Measurements from ENCODE around the gene MIF. TPM values are rescaled to one million over a fixed set of nuclear protein-coding genes. Genes with fewer than 3 reads are reported as not detected.
"Not testable (repeated sequence)": the region's sequence is repeated elsewhere in the genome, so short reads cannot be mapped to it uniquely, and the experiment has no call there.

The MIF gene
- 875 and 977 TPM in 2 replicates for total RNA-seq (2014; rRNA removed; shearing (Covaris generic))

DNA sequence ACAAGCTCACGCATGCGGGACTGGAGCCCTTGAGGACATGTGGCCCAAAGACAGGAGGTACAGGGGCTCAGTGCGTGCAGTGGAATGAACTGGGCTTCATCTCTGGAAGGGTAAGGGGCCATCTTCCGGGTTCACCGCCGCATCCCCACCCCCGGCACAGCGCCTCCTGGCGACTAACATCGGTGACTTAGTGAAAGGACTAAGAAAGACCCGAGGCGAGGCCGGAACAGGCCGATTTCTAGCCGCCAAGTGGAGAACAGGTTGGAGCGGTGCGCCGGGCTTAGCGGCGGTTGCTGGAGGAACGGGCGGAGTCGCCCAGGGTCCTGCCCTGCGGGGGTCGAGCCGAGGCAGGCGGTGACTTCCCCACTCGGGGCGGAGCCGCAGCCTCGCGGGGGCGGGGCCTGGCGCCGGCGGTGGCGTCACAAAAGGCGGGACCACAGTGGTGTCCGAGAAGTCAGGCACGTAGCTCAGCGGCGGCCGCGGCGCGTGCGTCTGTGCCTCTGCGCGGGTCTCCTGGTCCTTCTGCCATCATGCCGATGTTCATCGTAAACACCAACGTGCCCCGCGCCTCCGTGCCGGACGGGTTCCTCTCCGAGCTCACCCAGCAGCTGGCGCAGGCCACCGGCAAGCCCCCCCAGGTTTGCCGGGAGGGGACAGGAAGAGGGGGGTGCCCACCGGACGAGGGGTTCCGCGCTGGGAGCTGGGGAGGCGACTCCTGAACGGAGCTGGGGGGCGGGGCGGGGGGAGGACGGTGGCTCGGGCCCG is at the start of gene MIF:
MIF (plus strand) TSS at position 439 of the 765 bp plus-strand sequence; CDS start at position 531, 92 bp downstream.
- DNase-seq (ENCODE audit: low spot score) = peak; percentile 89

DNA sequence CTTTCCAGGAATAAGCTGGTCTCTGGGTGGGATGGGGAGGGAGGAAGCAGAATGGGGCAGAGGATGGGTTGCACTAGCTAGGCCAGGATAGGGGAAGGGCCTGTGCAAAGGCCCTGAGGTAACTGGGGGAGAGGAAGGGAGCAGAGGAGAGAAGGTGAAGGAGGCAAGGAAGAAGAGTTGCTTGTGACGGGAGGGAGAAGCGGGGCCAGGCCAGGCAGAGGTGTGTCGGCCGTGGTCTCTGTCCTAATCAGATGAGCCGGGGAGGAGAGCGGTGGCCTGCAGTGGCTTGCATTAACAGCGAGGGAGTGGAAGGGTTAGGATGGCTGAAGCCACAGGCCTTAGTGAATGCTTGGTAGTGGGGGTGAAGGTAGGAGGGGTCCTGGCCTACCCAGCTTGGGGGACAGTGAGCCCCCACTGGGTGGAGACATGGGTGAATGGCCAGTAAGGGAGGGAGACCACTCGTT is 49.4 kb upstream of the MIF start:
- DNase-seq (ENCODE audit: low spot score) = no peak

DNA sequence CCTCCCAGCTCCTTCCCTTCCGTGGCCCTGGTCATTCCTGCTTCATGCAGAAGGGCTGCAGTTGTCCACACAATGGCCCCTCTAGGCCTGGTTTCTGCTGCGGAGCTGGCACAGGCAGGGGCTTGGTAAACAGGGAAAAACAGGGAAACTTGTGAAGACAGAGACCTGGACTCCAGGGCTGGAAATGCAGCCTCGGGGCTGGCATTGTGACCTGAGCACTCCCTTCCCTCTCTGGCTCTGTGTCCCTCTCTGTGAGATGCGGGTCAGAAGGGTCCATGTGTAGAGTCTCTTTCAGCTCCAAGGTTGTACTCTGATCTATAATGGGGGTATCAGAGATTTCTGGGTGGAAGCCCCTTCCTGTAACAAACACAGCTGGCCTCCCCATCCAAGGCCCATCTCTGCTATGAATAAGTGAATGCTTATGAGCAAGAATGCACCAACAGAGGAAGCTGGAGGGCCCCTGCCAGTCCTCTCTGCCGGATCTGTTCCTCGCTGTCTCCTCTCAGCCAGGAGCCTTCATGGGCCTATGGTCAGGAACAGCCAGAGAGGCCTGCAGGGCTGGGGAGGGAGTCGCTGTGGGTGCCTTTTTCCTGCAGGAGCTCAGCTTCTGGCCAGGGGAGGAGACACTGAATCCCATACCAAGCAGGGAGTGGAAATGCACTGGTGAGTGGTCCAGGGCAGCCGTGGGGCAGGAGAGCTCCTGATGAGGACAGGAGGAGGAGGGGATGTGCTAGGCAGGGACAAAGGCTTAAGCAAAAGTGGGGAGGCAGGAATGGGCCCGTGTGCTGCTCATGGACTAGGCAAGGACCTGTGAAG is 48.7 kb upstream of the MIF start:
- DNase-seq (ENCODE audit: low spot score) = no peak

DNA sequence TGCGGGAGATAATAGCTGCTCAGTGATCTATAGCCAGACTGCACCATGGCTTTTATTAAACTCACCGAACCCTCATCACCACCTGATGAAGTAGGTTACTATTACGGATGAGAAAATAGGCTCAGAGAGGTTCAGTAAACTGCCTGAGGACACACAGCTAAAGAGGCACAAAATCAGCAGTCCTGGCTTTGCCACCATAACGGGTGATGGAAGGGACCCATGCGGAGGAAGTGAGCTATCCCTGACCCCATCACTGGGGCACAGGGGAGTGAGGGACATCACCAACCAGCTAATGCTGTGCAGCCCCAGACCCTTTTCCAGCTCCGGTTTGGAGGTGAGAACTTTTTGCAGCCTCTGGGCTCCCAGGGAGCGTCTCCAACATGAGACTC is 48.1 kb upstream of the MIF start:
- no peak for DNase-seq (ENCODE audit: low spot score)

DNA sequence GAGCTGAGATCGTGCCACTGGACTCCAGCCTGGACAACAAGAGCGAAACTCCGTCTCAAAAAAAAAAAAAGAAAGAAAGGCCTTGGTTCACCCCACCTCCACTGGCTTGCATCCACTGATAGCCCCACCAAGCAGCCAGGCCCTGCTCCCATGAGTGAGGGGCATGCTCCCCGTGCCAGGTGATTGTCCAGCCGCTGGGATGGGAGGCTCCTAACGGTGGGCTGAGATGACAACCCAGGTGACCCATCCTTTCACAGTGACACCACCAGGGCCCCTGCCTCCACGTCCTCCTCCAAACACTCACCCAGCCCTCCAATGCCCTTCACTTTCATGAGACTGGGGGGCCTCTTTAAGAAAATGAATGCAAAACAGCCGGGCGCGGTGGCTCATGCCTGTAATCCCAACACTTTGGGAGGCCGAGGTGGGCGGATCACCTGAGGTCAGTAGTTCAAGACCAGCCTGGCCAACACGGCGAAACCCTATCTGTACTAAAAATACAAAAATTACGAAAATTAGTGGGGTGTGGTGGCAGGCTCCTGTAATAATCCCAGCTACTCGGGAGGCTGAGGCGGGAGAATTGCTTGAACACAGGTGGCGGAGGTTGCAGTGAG is 46.8 kb upstream of the MIF start:
- DNase-seq (ENCODE audit: low spot score) = no peak

DNA sequence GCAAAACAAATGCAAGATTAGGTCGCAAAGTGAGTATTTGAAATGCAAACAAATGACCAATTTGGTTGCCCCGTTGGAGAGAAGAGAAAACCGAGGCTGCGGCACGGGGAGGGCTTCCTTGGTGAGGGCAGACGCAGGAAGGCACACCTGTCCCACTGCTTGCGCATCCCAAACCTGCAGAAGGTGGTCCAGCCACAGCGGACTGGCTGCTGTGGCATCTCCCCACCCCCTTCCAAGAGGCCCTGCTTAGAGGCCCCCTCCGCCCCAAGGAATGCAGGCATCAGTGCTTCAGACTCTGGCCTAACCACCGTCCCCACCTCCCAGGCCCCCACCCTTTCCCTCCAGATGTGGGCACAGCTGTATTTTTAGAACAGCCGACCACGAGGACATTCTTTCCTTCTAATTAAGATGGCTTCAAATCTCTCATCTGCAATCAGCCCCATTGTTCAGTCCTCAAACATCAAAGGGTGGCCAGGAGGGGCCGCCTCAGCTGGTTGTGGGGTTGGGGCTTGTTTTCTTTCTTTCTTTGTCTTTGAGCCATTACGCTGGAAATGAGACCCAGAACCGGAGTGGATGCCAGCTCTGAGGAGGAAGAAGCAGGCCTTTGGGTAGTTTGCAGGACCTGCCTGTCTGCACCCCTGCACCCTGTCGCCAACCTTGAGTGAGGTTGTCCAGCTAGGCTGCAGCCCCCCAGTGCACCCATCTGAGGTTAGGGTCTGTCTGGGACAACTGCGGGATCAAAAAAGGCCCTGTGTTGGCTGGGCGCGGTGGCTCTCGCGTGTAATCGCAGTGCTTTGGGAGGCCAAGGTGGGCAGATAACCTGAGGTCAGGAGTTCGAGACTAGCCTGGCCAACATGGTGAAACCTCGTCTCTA is 46.0 kb upstream of the MIF start:
- DNase-seq (ENCODE audit: low spot score) = no peak

DNA sequence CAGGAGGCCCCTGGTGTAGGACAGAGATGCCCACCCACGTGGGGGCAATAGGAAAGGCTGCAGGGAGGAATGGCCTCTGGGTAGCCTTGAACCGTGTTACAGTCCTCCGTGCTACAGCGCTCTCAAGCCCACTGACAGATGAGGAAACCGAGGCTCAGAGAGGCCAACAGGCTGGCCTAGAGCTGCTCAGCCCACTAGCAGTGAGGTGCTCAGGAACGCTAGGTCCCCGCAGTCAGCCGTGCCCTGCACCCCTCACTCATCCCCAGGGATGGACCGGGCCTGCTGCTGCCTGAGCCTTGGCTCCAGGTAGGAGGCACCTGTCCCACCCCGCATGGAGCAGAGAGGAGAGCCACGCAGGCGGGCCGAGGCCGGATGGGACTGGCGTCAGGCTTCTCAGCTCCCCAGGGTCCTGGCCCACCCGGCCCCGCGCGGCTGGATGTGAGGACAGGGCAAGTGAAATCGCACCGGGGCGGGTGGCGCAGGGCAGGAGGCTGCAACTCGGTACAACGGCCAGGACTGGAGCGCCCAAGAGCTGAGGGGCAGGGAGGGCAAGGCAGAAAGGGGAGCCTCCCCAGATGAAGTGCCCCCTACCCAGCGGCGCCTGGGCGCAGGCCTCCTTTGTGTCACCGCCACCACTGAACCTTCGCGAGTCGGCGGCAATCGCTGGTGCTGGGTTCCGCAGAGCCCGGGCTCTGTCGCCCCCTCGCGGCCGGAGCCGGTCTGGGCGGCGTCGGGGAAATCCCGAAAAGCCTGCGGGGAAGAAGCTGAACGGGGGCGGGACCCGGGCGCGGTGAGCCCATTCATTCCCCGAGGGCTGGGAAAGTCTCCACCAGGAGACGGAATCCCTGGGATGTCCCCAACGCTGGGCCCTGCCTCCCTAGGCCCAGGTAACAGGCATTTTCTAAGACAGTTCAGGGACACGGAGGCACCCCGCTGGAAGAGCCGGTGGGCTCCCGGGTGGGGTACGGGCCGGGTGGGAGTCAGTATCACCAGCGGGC is 44.9 kb upstream of the MIF start:
- DNase-seq (ENCODE audit: low spot score) = peak; percentile 64

DNA sequence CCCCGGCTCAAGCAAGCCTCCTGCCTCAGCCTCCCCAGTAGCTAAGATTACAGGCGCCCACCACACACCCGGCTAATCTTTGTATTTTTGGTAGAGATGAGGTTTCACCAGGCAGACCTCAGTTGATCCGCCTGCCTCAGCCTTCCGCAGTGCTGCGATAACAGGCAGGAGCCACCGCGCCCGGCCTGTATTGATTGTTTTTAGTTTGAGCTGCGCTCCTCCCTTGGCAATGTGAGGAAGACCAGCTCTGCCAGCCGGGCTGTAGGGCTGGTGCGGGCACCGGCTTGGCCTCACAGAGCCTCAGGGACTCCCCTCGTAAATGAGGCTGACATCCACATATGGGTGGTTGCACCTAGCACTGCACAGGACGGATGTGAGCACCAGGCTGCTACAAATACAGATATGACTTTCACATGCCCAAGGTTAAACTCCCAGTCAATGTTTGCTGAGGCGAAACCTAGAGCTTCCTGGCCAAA is 44.0 kb upstream of the MIF start:
- DNase-seq (ENCODE audit: low spot score) = no peak

DNA sequence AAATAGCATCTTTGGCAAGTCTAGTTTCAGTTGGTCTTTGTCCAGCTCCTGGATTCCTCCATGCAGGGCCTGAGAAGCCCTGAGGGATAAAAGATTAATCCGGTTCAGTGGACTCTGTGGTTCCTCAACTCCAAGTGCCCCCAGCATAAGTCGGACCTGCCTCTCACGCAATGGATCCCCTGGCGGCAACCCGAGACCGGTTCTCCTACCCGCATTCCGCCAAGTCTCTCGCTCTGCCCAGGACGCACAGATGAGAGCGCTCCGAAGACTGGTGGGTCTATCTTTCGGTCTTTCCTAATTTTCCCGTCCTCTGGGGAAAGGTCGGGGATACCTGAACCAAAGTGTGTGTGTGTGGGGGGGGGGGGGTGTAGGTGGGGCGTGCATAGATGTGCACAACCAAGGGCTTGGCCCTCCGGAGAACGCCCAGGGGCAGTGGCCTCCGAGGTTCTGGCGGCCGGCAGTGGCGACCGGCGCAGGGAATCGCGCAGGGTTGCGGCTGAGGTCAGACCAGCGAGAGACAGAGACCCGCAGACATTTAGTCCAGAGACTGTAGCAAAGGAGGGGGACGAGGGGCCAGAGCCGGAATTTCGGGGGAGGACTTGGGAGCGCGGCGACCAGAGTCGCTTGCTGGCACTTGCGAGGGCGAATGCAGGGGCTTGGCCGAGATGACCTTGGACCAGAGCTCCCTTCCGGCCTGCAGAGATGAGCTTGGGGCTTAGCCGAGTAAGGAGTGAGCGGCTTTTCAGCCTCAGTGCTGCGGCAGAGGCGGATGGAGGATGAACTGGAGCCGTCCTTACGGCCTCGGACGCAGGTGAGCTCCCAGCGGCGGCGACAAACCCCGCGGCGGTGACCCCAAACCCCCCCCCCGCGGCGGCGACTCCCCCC is 37.2 kb upstream of the MIF start:
- peak; percentile 32 for DNase-seq (ENCODE audit: low spot score)

DNA sequence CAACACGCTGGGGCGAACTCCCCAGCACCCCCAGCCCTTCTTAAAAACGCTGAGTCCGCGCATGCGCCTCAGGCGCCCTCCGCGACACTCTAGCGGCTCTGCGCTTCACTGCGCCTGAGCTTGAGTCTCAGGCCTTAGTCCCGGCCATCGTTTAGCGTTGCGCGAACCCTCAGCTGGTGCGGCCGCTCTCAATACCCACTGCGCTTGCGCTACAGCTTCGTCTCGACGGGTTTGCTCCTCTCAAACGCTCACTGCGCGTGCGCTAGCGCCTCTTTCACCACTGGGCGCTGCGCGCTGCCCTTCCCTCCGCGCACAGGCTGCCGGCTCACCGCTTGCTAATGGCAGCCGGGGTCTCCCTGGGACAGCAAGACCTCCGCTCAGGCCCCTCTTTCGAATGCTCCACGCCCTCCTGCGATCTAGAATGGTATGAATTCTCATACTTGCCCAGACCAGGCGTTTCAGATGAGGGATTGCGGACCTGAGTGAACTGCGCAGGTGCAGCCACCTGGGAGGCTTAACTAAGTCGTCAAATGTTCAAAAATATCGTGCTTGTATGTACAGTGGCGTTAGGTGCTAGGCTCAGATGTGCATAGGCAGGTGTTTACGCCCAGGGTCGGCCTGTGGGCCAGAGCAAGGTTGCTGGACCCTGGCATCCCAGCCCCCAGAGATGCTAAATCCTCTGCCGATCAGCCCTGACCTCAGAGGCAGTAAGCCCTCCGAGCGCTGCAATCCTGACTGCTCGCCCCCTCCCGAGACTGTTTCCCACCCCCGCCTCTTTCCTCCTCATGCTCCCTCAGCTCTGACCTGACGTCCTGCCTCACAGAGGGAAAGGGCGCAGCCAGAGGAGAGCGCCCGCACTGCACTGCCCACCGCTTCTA is 36.3 kb upstream of the MIF start, which contains the start of gene SLC2A11:
SLC2A11 (plus strand) TSS at position 270 of the 878 bp plus-strand sequence; CDS start at position 395, 125 bp downstream.
- DNase-seq (ENCODE audit: low spot score) = peak; percentile 97

DNA sequence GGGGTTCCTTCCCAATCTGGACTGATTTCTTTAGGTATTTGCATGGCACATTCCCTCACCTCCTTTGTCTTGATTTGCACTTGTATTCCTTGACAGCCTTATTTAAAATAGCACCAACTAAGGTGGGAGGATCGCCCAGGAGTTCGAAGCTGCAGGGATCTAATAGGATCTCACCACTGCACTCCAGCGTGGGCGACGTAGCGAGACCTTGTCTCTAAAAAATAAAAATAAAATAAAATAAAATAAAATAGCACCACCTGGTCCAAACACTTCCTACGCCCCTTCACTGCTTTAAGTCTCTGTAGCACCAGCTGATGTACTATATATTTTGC is 35.7 kb upstream of the MIF start:
- no peak for DNase-seq (ENCODE audit: low spot score)

DNA sequence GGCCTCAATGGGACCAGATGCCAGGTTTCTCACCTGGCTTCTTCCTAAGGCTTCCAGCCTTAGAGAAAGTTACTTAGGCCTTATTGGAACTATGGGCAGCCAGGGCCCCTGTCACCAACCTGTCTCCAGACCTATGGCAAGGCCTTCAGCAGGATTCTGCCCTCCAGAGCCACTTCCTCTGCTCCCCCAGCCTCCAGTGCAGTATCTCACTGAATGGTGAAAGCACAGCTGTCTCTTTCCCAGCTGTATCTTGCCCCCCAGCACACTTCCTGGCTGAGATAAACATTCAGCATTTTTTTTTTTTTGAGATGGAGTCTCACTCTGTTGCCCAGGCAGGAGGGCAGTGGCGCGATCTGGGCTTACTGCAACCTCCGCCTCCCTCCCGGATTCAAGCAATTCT is 35.0 kb upstream of the MIF start:
- DNase-seq (ENCODE audit: low spot score) = no peak

DNA sequence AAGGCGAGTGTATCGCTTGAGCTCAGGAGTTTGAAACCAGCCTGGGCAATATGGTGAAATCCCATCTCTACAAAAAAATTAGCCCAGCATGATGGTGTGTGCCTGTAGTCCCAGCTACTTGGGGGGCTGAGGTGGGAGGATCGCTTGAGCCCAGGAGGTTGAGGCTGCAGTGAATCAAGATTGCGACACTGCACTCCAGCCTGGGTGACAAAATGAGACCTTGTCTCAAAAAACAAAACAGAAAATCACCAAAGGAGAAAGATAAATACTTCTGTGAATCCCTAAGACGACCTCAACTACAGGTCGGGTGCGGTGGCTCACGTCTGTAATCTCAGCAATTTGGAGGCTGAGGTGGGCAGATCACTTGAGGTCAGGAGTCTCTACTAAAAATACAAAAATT is 34.0 kb upstream of the MIF start:
- DNase-seq (ENCODE audit: low spot score) = not testable (repeated sequence)

DNA sequence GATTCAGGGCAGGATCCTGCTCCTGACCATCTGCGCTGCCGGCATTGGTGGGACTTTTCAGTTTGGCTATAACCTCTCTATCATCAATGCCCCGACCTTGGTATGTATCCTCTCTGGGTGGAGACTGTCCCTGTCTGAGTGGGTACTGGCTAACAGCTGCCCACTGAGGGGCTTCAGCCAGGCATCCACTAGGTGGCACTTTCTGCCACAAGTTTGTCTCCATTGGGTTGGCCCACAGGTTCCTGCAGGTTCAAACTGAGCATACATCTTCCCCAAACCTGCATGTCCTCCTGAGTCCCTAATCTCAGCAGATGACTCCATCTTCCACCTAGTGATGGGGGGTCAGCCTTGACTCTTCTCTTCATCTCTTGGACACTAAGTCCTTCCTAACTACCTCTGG is 32.1 kb upstream of the MIF start:
- peak; percentile 53 for DNase-seq (ENCODE audit: low spot score)

DNA sequence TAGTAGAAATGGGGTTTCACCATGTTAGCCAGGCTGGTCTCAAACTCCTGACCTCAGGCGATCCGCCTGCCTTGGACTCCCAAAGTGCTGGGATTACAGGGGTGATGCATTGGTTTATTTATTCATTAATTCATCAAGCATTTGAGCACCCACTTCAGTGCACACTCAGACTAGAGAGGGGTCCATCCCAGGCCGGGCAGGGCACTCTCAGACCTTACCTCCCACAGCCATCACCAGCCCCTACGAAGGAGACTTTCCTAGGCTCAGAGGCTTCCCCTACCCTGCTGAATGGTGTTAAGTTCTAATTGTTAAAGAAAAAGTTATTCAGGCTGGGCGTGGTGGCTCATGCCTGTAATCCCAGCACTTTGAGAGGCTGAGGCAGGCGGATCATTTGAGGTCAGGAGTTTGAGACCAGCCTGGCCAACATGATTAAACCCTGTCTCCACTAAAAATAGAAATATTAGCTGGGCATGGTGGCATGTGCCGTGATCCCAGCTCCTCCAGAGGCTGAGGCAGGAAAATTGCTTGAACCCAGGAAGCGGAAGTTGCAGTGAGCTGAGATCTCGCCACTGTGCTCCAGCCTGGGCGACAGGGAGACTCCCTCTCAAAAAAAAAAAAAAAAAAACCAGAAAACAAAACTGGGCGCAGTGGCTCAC is 29.6 kb upstream of the MIF start:
- not testable (repeated sequence) for DNase-seq (ENCODE audit: low spot score)

DNA sequence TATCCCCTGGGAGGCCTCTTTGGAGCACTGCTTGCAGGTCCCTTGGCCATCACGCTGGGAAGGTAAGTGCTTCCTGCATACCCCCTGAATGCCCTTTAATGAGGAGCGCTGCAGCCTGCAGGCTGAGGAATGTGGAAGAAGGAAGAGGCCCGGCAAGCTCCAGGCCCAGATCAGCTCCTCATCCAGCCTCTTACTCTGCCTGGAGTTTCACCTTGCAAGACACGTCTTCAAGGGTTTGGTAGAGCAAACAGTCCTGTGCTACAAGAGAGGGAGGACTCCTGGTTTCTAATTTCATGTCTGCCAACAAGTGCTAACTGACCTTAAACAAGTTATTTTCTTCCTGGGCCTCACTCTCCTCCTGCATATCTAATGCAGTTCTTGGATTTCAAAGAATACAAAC is 25.6 kb upstream of the MIF start:
- DNase-seq (ENCODE audit: low spot score) = no peak

DNA sequence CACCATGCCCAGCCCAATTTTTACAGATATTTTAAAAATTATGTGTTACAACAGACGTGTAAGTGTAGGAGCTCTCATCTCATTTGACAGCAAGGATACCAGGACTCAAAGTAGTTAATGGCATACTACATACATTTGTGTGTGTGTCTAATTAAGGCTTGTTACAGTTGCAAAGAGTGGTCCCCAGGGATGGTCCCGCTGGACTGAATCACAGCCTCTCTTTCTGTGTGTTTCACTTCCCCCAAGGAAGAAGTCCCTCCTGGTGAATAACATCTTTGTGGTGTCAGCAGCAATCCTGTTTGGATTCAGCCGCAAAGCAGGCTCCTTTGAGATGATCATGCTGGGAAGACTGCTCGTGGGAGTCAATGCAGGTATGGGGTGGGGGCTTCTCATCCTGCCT is 19.3 kb upstream of the MIF start:
- DNase-seq (ENCODE audit: low spot score) = no peak
